ENCODE results near the gene INCENP.

Gene INCENP

DNA sequence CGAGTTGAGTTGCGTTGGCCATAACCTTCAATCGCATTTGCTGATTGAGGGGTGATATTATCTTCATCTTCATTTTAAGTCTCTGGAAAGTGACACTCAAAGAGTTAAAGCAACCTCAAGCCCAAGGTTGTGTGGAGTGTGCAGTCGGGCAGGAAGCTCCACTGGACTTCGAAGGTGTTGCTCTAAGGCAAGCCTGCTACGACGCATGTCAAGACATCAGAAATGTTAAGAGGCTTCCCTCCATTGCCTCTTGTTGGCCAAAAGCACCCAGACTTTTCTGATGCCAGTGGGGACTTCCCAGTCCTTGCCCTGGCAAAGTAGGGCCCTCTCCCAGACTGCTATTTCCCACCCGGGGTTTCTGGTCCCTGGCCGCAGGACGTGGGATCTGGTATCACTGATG, 42.6 kb downstream of the INCENP start:
- no peak for DNase-seq (ENCODE audit: low read depth)
- no peak overlapping the region for H3K4me3 ChIP-seq (ENCODE audit: low read depth, low read length)
- TF ChIP-seq, protein P1, sequence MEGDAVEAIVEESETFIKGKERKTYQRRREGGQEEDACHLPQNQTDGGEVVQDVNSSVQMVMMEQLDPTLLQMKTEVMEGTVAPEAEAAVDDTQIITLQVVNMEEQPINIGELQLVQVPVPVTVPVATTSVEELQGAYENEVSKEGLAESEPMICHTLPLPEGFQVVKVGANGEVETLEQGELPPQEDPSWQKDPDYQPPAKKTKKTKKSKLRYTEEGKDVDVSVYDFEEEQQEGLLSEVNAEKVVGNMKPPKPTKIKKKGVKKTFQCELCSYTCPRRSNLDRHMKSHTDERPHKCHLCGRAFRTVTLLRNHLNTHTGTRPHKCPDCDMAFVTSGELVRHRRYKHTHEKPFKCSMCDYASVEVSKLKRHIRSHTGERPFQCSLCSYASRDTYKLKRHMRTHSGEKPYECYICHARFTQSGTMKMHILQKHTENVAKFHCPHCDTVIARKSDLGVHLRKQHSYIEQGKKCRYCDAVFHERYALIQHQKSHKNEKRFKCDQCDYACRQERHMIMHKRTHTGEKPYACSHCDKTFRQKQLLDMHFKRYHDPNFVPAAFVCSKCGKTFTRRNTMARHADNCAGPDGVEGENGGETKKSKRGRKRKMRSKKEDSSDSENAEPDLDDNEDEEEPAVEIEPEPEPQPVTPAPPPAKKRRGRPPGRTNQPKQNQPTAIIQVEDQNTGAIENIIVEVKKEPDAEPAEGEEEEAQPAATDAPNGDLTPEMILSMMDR (IDR thresholded peaks at IDR 0.05; ENCODE audit: low read depth, low read length, missing control alignments): no peak
- in situ Hi-C loops (cut with HindIII; ENCODE audit: low sequenced_read_pairs): no loop called here

DNA sequence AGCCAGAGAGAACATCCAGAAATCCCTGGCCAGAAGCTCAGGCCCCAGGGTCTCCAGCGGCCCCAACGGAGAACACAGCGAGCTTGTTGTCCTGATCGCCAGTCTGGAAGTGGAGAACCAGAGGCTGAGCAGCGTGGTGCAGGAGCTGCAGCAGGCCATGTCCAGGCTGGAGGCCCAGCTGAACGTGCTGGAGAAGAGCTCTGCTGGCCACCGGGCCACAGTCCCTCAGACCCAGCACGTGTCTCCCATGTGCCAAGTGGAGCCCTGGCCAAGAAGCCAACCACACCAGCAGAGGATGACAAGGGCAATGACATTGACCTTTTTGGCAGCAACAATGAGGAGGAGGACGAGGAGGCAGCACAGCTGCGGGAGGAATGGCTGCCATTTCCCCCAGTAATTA, 45.6 kb downstream of the INCENP start:
- no peak for DNase-seq (ENCODE audit: low read depth)
- in situ Hi-C loops (cut with HindIII; ENCODE audit: low sequenced_read_pairs): no loop called here
- H3K4me3 ChIP-seq (ENCODE audit: low read depth, low read length): no peak overlapping the region
- TF ChIP-seq, protein P1 (IDR thresholded peaks at IDR 0.05; ENCODE audit: low read depth, low read length, missing control alignments): no peak

DNA sequence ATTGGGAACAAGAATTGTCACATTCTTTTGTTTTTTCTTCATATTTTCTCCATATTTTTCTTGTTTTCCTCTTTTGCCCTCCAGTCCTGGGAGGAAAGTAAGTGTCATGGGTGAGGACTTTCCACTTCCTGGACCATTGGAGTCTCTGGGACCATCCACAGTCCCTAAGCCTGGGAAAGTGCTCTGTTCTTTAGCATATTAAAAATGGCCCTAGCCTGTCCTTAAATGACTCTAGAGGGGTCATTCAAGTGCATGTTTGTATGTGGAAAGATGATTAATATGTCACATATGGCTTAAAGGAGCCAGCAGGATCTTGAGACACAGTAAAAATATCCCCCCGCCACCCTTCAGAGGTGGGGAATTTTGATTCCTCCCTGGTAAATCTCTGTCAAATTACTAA, 46.1 kb downstream of the INCENP start:
- in situ Hi-C loops (cut with HindIII; ENCODE audit: low sequenced_read_pairs): no loop called here
- TF ChIP-seq, protein P1 (IDR thresholded peaks at IDR 0.05; ENCODE audit: low read depth, low read length, missing control alignments): no peak
- no peak for DNase-seq (ENCODE audit: low read depth)

DNA sequence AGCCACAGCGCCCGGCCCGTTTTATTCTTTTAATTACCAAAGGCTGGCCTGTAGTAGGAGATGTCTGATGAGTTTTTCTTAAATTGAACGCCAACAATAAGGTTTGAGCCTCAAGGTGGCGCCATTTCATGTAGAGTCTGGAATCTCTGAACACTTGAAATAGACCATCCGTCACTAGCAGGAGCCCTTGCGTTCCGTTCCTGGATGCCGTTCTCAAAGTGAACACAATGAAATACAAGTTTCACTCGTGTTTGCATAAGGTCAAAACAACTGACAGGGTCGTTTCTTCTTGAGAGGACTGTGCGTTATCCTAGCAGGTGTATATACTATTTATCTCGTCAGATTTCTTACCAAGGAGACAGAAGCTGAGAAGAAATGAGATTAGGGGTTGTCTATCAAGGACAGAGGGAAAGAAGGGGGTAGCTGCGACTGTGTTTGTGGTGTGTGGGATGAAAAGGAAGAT, 47.5 kb downstream of the INCENP start:
- in situ Hi-C loops (cut with HindIII; ENCODE audit: low sequenced_read_pairs): no loop called here
- TF ChIP-seq, protein P1 (IDR thresholded peaks at IDR 0.05; ENCODE audit: low read depth, low read length, missing control alignments): peak; percentile 58
- no peak overlapping the region for H3K4me3 ChIP-seq (ENCODE audit: low read depth, low read length)
- peak; percentile 32 for DNase-seq (ENCODE audit: low read depth)

More for the DNA sequence above, 46.1 kb downstream of the INCENP start:
- H3K4me3 ChIP-seq (ENCODE audit: low read depth, low read length): no peak overlapping the region

DNA sequence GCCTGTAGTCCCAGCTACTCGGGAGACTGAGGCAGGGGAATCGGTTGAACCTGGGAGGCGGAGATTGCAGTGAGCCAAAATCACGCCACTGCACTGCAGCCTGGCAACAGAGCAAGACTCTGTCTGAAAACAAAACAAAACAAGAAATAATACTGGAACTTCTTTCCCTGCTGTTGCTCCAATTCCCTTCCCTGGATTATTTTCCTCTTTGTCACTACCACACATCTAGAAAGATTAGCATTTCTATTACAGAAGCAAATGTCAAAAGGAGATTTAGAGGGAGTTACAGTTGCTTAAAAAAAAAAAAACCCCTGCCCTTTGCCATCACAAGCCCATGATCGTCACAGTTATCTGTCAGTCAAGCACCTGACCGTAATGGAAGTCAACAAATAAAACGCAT, 48.5 kb downstream of the INCENP start:
- in situ Hi-C loops (cut with HindIII; ENCODE audit: low sequenced_read_pairs): no loop called here
- H3K4me3 ChIP-seq (ENCODE audit: low read depth, low read length): no peak overlapping the region
- no peak for DNase-seq (ENCODE audit: low read depth)
- TF ChIP-seq, protein P1 (IDR thresholded peaks at IDR 0.05; ENCODE audit: low read depth, low read length, missing control alignments): no peak

DNA sequence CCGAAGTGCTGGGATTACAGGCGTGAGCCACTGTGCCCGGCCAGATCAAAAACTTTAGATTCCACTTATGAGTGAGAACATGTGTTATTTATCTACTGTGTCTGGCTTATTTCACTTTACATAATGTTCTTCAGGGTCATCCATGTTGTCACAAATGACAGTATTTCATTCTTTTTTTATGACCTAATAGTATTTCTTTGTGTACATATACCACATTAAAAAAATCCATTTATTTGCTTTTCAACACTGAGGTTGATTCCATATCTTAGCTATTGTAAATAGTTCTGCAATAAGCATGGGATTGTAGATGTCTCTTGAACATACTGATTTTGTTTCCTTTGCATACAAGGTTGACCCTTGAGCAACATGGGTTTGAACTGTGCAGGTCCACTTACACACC, 53.0 kb downstream of the INCENP start:
- TF ChIP-seq, protein P1 (IDR thresholded peaks at IDR 0.05; ENCODE audit: low read depth, low read length, missing control alignments): no peak
- H3K4me3 ChIP-seq (ENCODE audit: low read depth, low read length): no peak overlapping the region
- no peak for DNase-seq (ENCODE audit: low read depth)
- in situ Hi-C loops (cut with HindIII; ENCODE audit: low sequenced_read_pairs): no loop called here

DNA sequence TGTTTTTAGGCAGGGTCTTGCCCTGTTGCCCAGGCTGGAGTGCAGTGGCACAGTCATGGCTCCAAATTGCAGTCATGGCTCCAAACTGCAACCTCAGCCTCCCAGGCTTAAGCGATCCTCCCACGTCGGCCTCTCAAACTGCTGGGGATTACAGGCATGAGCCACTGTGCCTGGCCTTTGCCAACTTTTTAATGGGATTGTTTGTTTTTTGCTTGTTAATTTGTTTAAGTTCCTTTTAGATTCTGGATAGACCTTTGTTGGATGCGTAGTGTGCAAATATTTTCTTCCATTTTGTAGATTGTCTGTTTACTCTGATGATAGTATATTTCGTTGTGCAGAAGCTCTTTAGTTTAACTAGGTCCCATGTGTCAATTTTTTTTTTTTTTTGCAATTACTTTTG, 56.2 kb downstream of the INCENP start:
- in situ Hi-C loops (cut with HindIII; ENCODE audit: low sequenced_read_pairs): no loop called here
- no peak overlapping the region for H3K4me3 ChIP-seq (ENCODE audit: low read depth, low read length)
- TF ChIP-seq, protein P1 (IDR thresholded peaks at IDR 0.05; ENCODE audit: low read depth, low read length, missing control alignments): no peak
- no peak for DNase-seq (ENCODE audit: low read depth)
